ENCODE measurements around the gene FHIT.

DNA sequence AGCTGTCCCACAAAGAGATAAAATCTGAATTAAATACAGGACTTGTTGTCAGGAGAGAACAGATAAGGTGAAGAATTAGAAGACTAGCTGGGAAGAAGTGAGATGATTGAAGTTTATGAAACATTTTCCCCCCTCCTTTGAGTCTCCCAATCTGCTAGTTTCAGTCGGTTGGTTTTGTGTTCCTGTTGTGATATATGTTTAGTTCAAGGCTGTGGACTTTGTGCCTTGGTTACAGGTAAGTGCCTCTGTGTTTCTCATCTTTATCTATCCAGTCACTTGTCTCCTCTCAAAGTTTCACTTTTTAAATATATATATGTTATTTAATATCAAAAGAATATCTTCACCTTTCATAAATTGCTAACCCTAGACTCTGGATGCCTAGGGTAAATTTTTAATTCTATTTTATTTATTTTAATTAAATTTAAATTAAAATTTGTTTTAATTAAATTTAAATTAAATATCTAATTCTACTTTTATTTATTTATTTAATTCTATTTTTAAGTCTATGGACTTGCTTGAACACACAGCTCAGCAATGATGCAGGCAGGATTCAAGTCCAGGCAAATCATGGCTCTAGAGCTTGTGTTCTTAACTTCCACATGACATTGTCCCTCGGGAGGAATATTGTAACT, 190.0 kb downstream of the FHIT start:
- no peak for TF ChIP-seq EP300 (IDR thresholded peaks at IDR 0.05)
- TF ChIP-seq, protein P1, sequence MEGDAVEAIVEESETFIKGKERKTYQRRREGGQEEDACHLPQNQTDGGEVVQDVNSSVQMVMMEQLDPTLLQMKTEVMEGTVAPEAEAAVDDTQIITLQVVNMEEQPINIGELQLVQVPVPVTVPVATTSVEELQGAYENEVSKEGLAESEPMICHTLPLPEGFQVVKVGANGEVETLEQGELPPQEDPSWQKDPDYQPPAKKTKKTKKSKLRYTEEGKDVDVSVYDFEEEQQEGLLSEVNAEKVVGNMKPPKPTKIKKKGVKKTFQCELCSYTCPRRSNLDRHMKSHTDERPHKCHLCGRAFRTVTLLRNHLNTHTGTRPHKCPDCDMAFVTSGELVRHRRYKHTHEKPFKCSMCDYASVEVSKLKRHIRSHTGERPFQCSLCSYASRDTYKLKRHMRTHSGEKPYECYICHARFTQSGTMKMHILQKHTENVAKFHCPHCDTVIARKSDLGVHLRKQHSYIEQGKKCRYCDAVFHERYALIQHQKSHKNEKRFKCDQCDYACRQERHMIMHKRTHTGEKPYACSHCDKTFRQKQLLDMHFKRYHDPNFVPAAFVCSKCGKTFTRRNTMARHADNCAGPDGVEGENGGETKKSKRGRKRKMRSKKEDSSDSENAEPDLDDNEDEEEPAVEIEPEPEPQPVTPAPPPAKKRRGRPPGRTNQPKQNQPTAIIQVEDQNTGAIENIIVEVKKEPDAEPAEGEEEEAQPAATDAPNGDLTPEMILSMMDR (IDR thresholded peaks at IDR 0.05): no peak
